ENCODE data around the gene GRK7. TPM values are rescaled to one million over a fixed set of nuclear protein-coding genes. Genes with fewer than 3 reads are reported as not detected.
A peak's percentile ranks its signal among the peaks of the same experiment; 100 is the strongest.

GRK7 gene
- total and polyA plus RNA-seq, 8 donors = 0.05 TPM; not detected in 7

DNA sequence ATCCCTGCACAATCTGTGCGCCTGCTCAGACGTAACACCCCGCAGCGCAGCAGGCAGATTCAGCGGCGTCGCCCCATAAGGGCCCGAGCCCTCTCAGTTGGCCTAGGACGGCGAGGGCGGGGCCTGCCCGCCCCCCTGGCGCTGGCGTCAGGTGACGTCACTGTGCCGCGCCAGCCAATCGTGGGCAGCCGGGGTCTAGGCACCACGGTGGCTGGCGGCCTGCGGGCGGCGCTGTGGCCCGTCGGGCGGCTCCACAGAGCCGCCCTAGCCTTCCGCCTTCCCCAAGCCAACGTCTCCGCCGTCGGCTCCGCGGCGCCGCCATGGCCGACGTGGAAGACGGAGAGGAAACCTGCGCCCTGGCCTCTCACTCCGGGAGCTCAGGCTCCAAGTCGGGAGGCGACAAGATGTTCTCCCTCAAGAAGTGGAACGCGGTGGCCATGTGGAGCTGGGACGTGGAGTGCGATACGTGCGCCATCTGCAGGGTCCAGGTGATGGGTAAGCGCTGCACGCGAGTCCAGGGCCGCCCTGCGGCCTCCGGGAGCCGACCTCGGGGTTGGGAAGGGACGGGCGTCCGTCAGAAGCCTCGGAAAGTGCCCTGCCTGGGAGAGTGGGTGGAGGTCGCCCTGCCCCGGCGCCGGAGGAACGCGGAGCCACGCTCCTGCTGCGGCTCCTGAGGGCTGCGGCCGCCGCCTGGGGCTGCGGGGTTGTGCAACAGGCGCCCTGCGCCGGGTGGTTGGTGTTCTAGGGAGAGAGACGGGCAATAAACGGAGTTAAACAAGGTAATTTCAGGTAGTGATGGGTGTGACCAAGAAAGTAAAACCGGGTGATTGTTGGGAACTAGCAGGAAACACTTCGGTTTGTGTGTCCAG is 25.0 kb upstream of the GRK7 start, which contains the start of gene RNF7:
RNF7 (plus strand) TSS at position 277 of the 869 bp plus-strand sequence; CDS start at position 321, 44 bp downstream.
- Histone ChIP-seq H3K4me1 (peaks cover 4 to 32% (median 24%) of the 10 kb centered on the region in 3 donors), H3K27ac (peak within 1 kb of the TSS; percentile 84 to 96 (median 90)), H3K36me3 (no peaks in the 10 kb centered on the region), H3K9me3 (no peaks in the 10 kb centered on the region), H3K27me3 (no peaks in the 10 kb centered on the region), H3K4me3 (peak within 1 kb of the TSS; percentile 80 to 98 (median 94))
- FAIRE-seq (peak; percentile 43), ATAC-seq (peak; percentile 96 to 98 (median 98)), DNase-seq (peak; percentile 92 to 98 (median 96))
- TF ChIP-seq, protein P1, sequence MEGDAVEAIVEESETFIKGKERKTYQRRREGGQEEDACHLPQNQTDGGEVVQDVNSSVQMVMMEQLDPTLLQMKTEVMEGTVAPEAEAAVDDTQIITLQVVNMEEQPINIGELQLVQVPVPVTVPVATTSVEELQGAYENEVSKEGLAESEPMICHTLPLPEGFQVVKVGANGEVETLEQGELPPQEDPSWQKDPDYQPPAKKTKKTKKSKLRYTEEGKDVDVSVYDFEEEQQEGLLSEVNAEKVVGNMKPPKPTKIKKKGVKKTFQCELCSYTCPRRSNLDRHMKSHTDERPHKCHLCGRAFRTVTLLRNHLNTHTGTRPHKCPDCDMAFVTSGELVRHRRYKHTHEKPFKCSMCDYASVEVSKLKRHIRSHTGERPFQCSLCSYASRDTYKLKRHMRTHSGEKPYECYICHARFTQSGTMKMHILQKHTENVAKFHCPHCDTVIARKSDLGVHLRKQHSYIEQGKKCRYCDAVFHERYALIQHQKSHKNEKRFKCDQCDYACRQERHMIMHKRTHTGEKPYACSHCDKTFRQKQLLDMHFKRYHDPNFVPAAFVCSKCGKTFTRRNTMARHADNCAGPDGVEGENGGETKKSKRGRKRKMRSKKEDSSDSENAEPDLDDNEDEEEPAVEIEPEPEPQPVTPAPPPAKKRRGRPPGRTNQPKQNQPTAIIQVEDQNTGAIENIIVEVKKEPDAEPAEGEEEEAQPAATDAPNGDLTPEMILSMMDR (IDR thresholded peaks at IDR 0.05) = peak; percentile 87 to 96 (median 92)
- intact Hi-C loops (cut with DNase I) = no loop called here
- WGBS, 2 donors = 0 to 1% methylated on average over 79 to 81 of the region's 81 CpGs

DNA sequence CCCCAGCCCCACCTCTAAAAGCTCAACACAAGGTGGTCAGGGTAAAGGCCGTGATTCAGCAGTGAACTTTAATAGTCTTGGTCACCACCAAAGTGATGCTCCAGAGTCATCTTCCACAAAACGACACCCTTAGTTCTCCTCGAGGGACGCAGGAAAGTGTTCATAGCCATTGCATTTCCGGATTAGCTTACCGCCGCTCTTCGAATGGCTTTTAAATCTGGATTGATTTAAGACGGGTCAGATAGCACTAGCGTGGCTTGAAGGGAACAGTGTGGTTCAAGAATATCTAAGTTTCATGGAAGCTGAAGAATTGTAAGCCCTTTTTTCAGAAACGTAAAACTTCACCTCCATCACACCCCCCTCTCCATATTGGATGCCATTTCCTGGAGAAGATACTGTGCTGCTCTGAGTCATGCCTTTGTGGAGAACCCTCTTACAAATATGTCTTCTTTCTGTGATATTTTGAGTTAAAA is 24.3 kb upstream of the GRK7 start:
- H3K27me3 ChIP-seq = no peaks in the 10 kb centered on the region
- H3K27ac ChIP-seq = peak overlapping the region; percentile 84 to 96 (median 90)
- FAIRE-seq (no peak), DNase-seq (peak in 1 of 6 donors; percentile 5), ATAC-seq (peak; percentile 19 to 59 (median 31))
- no peaks in the 10 kb centered on the region for H3K9me3 ChIP-seq
- no peaks in the 10 kb centered on the region for H3K36me3 ChIP-seq
- 0% methylated on average over 11 of the region's 11 CpGs for WGBS, 2 donors
- peak overlapping the region; percentile 80 to 98 (median 94) for H3K4me3 ChIP-seq
- intact Hi-C loops (cut with DNase I) = no loop called here
- H3K4me1 ChIP-seq = peaks cover 4 to 37% (median 30%) of the 10 kb centered on the region in 3 donors
- TF ChIP-seq, protein P1 (IDR thresholded peaks at IDR 0.05) = no peak

DNA sequence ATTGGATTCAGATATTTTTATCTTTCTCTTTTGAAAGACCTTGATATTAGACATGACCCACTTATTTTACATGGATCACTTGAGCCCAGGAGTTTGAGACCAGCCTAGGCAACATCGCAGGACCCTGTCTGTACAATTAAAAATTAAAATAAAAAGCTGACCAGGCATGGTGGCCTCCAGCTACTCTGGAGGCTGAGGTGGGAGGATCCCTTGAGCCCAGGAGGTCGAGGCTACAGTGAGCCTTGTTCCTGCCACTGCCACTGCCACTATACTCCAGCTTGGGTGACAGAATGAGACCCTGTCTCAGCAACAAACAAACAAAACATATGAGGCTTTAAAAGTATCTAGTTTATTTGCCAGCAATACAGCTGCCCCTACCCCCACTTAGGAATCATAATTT is 23.5 kb upstream of the GRK7 start:
- DNase-seq (no peak), FAIRE-seq (no peak), ATAC-seq (no peak)
- peak overlapping the region in 2 of 4 donors; percentile 14 to 85 for H3K27ac ChIP-seq
- H3K4me3 ChIP-seq = peak overlapping the region in 2 of 4 donors; percentile 93 to 98
- H3K36me3 ChIP-seq = peaks cover 0 to 4% (median 0%) of the 10 kb centered on the region in 3 donors
- H3K27me3 ChIP-seq = no peaks in the 10 kb centered on the region
- TF ChIP-seq, protein P1 (IDR thresholded peaks at IDR 0.05) = no peak
- intact Hi-C loops (cut with DNase I) = no loop called here
- 75 to 89% methylated on average over 2 of the region's 2 CpGs for WGBS, 2 donors
- H3K4me1 ChIP-seq = peaks cover 4 to 37% (median 31%) of the 10 kb centered on the region in 3 donors
- H3K9me3 ChIP-seq = no peaks in the 10 kb centered on the region

DNA sequence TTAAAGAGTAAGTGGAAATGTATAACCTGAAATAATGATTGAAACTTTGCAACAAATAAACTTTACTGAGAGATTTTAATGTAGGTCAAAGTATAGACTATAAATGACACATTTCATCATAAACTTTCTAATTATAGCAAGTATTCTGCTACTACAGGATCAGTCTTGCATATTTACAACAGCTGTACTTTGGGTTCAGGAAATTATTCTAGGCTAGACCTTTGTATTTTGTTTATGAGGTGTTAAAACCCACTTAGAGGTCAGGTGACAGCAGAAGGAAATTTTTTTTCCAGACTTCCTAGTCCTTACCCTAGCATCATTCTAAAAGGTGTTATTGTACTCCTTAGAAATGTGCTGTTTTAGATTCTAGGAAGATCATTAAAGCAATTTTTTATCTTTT is 22.9 kb upstream of the GRK7 start:
- DNase-seq (no peak), FAIRE-seq (peak; percentile 86), ATAC-seq (no peak)
- H3K36me3 ChIP-seq = peaks cover 0 to 10% (median 0%) of the 10 kb centered on the region in 3 donors
- no peak overlapping the region for H3K27ac ChIP-seq
- H3K4me3 ChIP-seq = peak overlapping the region in 1 of 4 donors; percentile 98
- H3K27me3 ChIP-seq = no peaks in the 10 kb centered on the region
- H3K4me1 ChIP-seq = peaks cover 4 to 37% (median 31%) of the 10 kb centered on the region in 3 donors
- TF ChIP-seq, protein P1 (IDR thresholded peaks at IDR 0.05) = no peak
- intact Hi-C loops (cut with DNase I) = no loop called here
- H3K9me3 ChIP-seq = no peaks in the 10 kb centered on the region
